Mesothelial cell of epicardium (in vitro differentiated cells): Measurements from ENCODE around the gene FHIT. TPM values are rescaled to one million over a fixed set of nuclear protein-coding genes. Genes with fewer than 3 reads are reported as not detected.

Source experiments
- DNase-seq, 2 experiments: peaks; one replicate each; pipeline ENCODE4 v3.0.0; 2021; ENCODE audit warnings: low spot score in 2 of 2; ENCODE audit not compliant: unreplicated experiment in 2 of 2
- H3K27ac Mint-ChIP-seq: 2 replicates; pipeline ENCODE4 v1.8.0; 2021; ENCODE audit warnings: mixed read lengths
- H3K27me3 Mint-ChIP-seq: 2 replicates; pipeline ENCODE4 v1.8.0; 2021; ENCODE audit warnings: low read depth, mixed read lengths
- H3K36me3 Mint-ChIP-seq: 2 replicates; pipeline ENCODE4 v1.8.0; 2021; ENCODE audit warnings: mixed read lengths
- H3K4me1 Mint-ChIP-seq: 2 replicates; pipeline ENCODE4 v1.8.0; 2021; ENCODE audit warnings: mixed read lengths
- H3K4me3 Mint-ChIP-seq: 2 replicates; pipeline ENCODE4 v1.8.0; 2021; ENCODE audit warnings: mild to moderate bottlenecking, moderate library complexity, mixed read lengths
- H3K9me3 Mint-ChIP-seq: 2 replicates; pipeline ENCODE4 v1.8.0; 2021; ENCODE audit warnings: mixed read lengths
- CTCF ChIP-seq: fragments of 200-600 bp; sonication (generic); IDR thresholded peaks from one replicate; pipeline ENCODE4 v1.5.0; 2021; ENCODE audit warnings: antibody characterized with exemption; ENCODE audit not compliant: unreplicated experiment
- total RNA-seq: library from RNA; stranded (reverse); gene quantifications from 3 replicates; pipeline ENCODE4 v1.2.1, GENCODE V29; 2021

FHIT gene
- total RNA-seq, 1 donor from 2014 or later, result 10.7 TPM

- H3K4me3 Mint-ChIP-seq, result no peak overlapping the region
- no peak for TF ChIP-seq CTCF
Observed at GRCh38 chr3:59779260-59779659, 1472.0 kb downstream of the FHIT start.

GRCh38 chr3:59777667-59778077, 1473.6 kb downstream of the FHIT start:
- no peak overlapping the region for H3K4me3 Mint-ChIP-seq
- H3K27me3 Mint-ChIP-seq, result no peaks in the 10 kb centered on the region
- no peaks in the 10 kb centered on the region for H3K36me3 Mint-ChIP-seq
- TF ChIP-seq CTCF, result no peak
- H3K4me1 Mint-ChIP-seq, result peaks cover 12% of the 10 kb centered on the region
- DNase-seq, result no peak
- no peak overlapping the region for H3K27ac Mint-ChIP-seq
- H3K9me3 Mint-ChIP-seq, result no peaks in the 10 kb centered on the region

More at GRCh38 chr3:59779260-59779659, 1472.0 kb downstream of the FHIT start:
- Mint-ChIP-seq H3K27me3 (no peaks in the 10 kb centered on the region), H3K27ac (no peak overlapping the region), H3K4me1 (peaks cover 15% of the 10 kb centered on the region), H3K36me3 (no peaks in the 10 kb centered on the region), H3K9me3 (no peaks in the 10 kb centered on the region)
- DNase-seq, result no peak

DNA sequence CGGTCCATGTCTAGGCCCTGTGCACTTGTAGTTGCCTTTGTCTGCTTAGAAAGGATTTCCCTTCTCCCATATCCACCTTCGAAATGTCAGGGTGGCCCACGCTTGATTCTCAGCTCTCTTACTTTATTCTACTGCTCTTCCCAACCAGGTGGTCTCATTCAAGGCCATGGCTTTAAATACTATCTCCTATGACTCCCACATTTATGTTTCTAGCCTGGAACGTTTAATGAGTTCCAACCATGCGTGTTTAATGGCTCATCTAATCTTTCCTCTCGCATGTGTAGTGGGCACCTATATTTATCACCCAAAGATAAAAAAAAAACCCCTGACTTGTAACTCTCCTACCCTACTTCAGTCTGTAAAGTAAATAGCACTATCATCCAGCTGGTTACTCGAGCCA, 1474.2 kb downstream of the FHIT start:
- H3K9me3 Mint-ChIP-seq, result no peaks in the 10 kb centered on the region
- peaks cover 7% of the 10 kb centered on the region for H3K4me1 Mint-ChIP-seq
- TF ChIP-seq CTCF, result no peak
- no peaks in the 10 kb centered on the region for H3K27me3 Mint-ChIP-seq
- H3K4me3 Mint-ChIP-seq, result no peak overlapping the region
- no peak for DNase-seq
- H3K36me3 Mint-ChIP-seq, result no peaks in the 10 kb centered on the region
- no peak overlapping the region for H3K27ac Mint-ChIP-seq

DNA sequence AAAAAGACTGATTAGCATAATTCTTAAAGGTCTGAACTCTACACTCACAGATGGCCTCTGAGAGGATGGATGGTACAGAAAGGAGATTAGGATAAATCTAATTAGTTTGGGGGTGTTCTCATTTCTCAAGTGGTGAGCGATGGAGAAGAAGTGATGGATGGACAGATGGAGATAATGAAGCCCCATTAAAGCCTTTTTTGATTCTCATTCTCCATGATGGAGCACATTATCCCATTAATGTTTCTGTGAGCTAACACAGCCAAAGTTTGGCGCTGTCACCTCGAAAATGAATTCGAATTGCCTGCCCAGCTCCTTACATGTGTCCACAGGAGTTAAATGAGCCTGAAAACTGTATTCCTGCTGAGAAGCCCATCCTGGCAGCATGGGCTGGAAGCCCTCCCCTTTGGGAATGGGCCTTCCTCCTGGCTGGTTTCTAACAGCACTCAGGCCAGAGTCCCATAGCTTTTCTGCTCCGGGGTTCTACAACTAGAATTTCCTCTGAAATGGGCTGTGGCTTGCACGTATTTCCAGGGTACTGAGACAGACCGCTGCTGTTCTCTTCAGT, 1475.4 kb downstream of the FHIT start:
- Mint-ChIP-seq H3K36me3 (no peaks in the 10 kb centered on the region), H3K9me3 (no peaks in the 10 kb centered on the region), H3K4me3 (no peak overlapping the region), H3K27me3 (no peaks in the 10 kb centered on the region), H3K4me1 (peaks cover 5% of the 10 kb centered on the region), H3K27ac (no peak overlapping the region)
- no peak for DNase-seq
- no peak for TF ChIP-seq CTCF

- no peaks in the 10 kb centered on the region for H3K36me3 Mint-ChIP-seq
- no peak overlapping the region for H3K4me3 Mint-ChIP-seq
- H3K27ac Mint-ChIP-seq, result no peak overlapping the region
- H3K27me3 Mint-ChIP-seq, result no peaks in the 10 kb centered on the region
- DNase-seq, result no peak
- peaks cover 5% of the 10 kb centered on the region for H3K4me1 Mint-ChIP-seq
- TF ChIP-seq CTCF, result no peak
- H3K9me3 Mint-ChIP-seq, result no peaks in the 10 kb centered on the region
Observed at GRCh38 chr3:59775106-59775505, 1476.1 kb downstream of the FHIT start.

GRCh38 chr3:59774634-59775033, 1476.6 kb downstream of the FHIT start:
- Mint-ChIP-seq H3K9me3 (no peaks in the 10 kb centered on the region), H3K27me3 (no peaks in the 10 kb centered on the region), H3K4me3 (no peak overlapping the region), H3K4me1 (peaks cover 5% of the 10 kb centered on the region), H3K27ac (no peak overlapping the region), H3K36me3 (no peaks in the 10 kb centered on the region)
- TF ChIP-seq CTCF, result no peak
- no peak for DNase-seq
